HUES48 (cell line): ENCODE data around the gene RHAG.

Source experiments
- H3K27ac ChIP-seq: one replicate; pipeline ENCODE4 v1.7.0; 2013; ENCODE audit warnings: low read depth, low read length, inconsistent platforms
- H3K27me3 ChIP-seq: 2 replicates; pipeline ENCODE4 v1.6.1; 2013; ENCODE audit warnings: mild to moderate bottlenecking, low read length; ENCODE audit not compliant: control insufficient read depth, insufficient read depth
- H3K36me3 ChIP-seq: 2 replicates; pipeline ENCODE4 v1.6.1; 2013; ENCODE audit warnings: low read length; ENCODE audit not compliant: control insufficient read depth, insufficient read depth
- H3K4me1 ChIP-seq: 2 replicates; pipeline ENCODE4 v1.6.1; 2013; ENCODE audit warnings: mild to moderate bottlenecking, low read length; ENCODE audit not compliant: control insufficient read depth, insufficient read depth
- H3K4me3 ChIP-seq: 2 replicates; pipeline ENCODE4 v1.5.1; 2013; ENCODE audit warnings: mild to moderate bottlenecking, low read depth, low read length
- H3K9ac ChIP-seq: 2 replicates; pipeline ENCODE4 v1.6.1; 2013; ENCODE audit warnings: mild to moderate bottlenecking, low read depth, low read length, moderate library complexity
- H3K9me3 ChIP-seq: 2 replicates; pipeline ENCODE4 v1.6.1; 2013; ENCODE audit warnings: low read length; ENCODE audit not compliant: control insufficient read depth, insufficient read depth

The RHAG gene

DNA sequence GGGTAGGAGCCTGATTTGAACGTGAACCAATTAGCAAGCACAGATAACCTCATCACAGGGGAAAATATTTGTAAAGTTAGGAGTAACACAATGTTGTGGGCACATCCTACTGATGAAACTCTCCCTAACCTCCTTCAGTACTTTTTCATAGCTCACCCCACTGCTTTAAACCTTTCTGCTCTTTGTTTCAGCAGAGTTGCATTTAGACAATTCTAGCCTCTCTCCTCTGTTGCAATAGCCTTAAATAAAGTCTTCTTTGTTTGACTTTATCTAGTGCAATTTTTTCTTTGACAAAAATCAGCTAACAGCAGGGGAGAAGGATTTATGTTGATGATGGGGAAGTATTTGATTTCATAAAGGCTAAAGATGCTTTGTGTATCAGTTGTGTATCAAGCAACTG lies 72.1 kb downstream of the RHAG start:
- peaks cover 4% of the 10 kb centered on the region for H3K4me1 ChIP-seq
- H3K9me3 ChIP-seq = no peaks in the 10 kb centered on the region
- H3K36me3 ChIP-seq = no peaks in the 10 kb centered on the region
- no peak overlapping the region for H3K27ac ChIP-seq
- peaks cover 52% of the 10 kb centered on the region for H3K27me3 ChIP-seq
- H3K4me3 ChIP-seq = no peak overlapping the region
- H3K9ac ChIP-seq = no peak overlapping the region

DNA sequence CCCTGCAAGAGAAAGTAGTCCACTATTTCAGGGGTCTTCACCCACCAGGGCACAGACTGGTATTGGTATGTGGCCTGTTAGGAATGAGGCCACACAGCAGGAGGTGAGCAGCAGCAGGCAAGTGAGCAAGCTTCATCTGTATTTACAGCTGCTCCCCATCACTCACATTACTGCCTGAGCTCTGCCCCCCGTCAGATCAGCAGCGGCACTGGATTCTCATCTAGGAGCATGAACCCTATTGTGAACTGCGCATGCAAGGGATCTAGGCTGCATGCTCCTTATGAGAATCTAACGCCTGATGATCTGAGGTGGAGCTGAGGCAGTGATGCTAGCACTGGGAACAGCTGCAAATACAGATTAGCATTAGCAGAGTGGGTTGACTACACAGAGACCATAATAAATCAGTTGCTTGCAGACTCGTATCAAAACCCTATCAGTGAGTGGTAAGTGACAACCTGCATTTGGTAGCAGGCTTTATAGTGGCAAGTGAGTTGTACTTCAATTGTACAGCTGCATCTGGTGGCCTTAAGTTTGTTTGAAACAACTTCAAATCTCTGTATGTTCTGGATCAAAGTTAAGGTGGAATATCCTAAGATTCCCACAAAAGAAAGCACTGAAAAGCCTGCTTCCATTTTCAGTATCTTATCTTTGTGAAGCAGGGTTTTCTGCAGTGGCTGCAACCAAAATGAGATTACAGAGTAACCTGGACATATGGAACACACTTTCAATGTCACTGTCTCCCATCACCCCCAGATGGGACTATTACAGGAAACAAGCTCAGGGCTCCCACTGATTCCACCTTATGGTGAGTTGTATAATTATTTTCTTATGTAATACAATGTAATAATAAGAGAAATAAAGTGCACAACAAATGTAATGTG lies 73.4 kb downstream of the RHAG start:
- Histone ChIP-seq H3K27ac (no peak overlapping the region), H3K36me3 (0 out of 2 replicates have a peak, but pooled peaks cover 4% of the 10 kb centered on the region), H3K9me3 (no peaks in the 10 kb centered on the region), H3K4me1 (peaks cover 4% of the 10 kb centered on the region), H3K9ac (no peak overlapping the region), H3K4me3 (no peak overlapping the region), H3K27me3 (peaks cover 64% of the 10 kb centered on the region)

DNA sequence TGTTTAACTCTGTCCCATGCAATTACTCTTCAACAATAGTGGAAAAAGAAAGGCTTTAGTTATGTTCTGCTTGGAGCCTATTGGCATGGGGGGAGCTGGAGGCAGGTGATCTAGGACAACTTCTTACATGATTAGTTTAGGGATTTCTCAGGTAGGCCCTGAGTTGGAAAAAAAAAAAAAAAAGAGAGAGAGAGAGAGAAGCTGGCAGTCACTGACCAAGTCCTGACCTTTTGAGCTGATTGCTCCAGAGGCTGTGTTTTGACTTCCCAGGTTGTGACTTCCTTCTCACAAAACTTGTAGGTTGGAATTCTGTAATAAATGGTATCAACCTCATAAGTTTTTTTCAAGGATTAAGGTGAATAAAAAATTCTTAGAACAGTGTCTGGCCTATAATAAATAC lies 78.4 kb downstream of the RHAG start:
- peaks cover 94% of the 10 kb centered on the region for H3K27me3 ChIP-seq
- peaks cover 12% of the 10 kb centered on the region for H3K4me1 ChIP-seq
- H3K9me3 ChIP-seq = no peaks in the 10 kb centered on the region
- H3K36me3 ChIP-seq = peaks cover 21% of the 10 kb centered on the region; the same call in 1 of the 2 replicates
- H3K4me3 ChIP-seq = no peak overlapping the region
- H3K9ac ChIP-seq = no peak overlapping the region
- H3K27ac ChIP-seq = no peak overlapping the region

DNA sequence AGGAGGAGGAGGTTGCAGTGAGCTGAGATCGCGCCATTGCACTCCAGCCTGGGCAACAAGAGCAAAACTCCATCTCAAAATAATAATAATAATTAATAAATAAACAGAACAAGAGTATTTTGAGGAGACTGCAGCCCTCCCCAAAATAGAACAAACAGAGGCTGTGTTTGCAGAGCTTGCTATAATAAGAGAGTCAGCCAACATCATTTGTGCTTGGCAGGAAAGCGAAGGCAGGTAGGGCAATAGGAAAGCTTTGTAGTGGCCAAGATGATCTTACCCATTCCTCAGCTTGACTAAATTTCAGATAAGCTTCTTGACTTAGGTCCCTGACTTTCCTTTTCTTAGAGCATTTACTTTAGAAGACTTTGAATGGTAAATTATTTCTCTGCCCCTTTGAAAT lies 79.5 kb downstream of the RHAG start:
- no peak overlapping the region for H3K9ac ChIP-seq
- no peak overlapping the region for H3K27ac ChIP-seq
- peaks cover 98% of the 10 kb centered on the region for H3K27me3 ChIP-seq
- H3K9me3 ChIP-seq = no peaks in the 10 kb centered on the region
- peaks cover 17% of the 10 kb centered on the region for H3K4me1 ChIP-seq
- no peak overlapping the region for H3K4me3 ChIP-seq
- peaks cover 24% of the 10 kb centered on the region; the same call in 1 of the 2 replicates for H3K36me3 ChIP-seq

DNA sequence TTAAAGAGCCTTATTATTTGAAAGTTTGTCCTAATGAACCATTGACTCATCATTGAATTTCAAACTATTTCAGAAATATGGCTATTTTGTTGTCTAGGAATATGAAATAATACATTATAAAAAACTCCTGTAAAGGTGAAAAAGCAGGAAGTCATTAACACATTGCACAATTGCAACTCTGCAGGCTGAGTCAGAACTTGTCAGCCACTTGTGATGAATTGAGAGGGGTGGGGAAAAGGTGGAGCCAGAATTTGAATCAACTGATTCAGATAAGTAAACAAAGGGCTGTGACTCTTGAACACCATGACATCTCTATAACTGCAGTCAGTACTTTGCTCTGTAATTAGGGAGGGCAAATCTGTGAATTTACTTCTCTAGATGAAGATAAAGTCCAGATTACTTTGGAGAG lies 80.2 kb downstream of the RHAG start:
- Histone ChIP-seq H3K36me3 (peaks cover 24% of the 10 kb centered on the region; the same call in 1 of the 2 replicates), H3K9ac (no peak overlapping the region), H3K4me3 (no peak overlapping the region), H3K4me1 (peaks cover 21% of the 10 kb centered on the region), H3K27me3 (peaks cover 96% of the 10 kb centered on the region), H3K27ac (peak overlapping the region; percentile 55), H3K9me3 (no peaks in the 10 kb centered on the region)

DNA sequence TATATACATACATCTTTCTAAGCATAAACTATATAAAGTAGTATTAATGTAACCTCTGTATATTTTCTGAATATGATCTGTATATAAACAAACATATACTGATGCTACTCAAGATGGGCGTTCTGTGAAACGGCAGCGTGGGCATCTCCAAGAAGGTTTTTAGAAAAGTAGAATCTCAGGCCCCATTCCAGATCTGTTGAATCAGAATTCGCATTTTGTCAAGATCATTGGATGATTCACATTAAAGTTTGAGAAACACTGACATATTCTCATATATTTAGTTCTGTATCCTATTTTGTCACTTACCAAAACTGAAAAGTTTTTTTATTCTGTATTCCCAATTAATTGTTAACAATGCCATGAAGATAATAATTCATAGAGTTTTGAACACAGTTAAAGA lies 80.7 kb downstream of the RHAG start:
- no peak overlapping the region for H3K9ac ChIP-seq
- H3K27me3 ChIP-seq = peaks cover 96% of the 10 kb centered on the region
- no peak overlapping the region for H3K27ac ChIP-seq
- no peaks in the 10 kb centered on the region for H3K9me3 ChIP-seq
- no peak overlapping the region for H3K4me3 ChIP-seq
- peaks cover 25% of the 10 kb centered on the region for H3K4me1 ChIP-seq
- H3K36me3 ChIP-seq = peaks cover 24% of the 10 kb centered on the region; the same call in 1 of the 2 replicates
